Tongue (tissue), 2 donors: ENCODE measurements around the gene ACAP2. TPM values are rescaled to one million over a fixed set of nuclear protein-coding genes. Genes with fewer than 3 reads are reported as not detected.
"Not testable (repeated sequence)": the region's sequence is repeated elsewhere in the genome, so short reads cannot be mapped to it uniquely, and the experiment has no call there.

Experiments used
- DNase-seq: peaks from one replicate; pipeline ENCODE4 v3.0.0-alpha.2; 2015
- total RNA-seq: library from RNA; depleted of rRNA; stranded (reverse); fragments of >200 nt; gene quantifications from one replicate; pipeline ENCODE4 v1.2.3, GENCODE V29; 2014

The ACAP2 gene
- total RNA-seq, 1 donor from 2014 or later, result 78.6 TPM

GRCh38 chr3:195385526-195385925 lies 57.3 kb downstream of the ACAP2 start:
- DNase-seq, result no peak

DNA sequence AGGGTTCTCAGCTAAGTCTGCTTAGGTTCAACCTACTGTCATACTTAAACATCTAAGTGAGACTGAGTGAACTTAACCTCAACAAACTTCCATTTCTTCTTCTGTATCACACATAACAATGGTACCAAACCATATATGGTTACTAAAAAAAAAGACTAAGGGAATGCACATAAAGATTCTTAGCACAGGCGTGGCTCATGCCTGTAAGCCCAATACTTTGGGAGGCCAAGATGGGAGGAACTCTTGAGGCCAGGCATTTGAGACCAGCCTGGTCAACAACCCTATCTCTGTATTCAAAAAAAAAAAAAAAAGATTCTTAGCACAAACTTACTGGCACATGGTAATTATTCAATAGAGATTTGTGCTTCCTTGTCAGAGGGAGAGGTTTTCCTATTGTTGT lies 57.9 kb downstream of the ACAP2 start:
- no peak for DNase-seq

DNA sequence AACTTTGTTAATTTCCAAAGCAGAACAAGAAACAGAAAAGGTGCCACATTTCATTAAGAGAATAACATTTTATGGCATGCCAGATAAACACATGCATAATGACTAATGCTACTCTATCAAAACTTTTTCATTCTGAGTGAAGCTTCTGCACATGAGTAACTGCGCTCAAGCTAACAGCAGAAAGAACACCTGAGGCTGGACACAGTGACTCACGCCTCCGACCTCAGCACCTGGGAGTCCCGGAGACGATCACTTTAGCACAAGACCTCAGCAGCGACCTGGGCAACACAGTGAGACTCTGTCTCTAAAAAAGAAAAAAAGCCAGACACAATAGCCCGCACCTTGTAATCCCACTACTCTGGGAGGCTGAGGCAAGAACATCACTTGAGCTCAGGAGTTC lies 70.6 kb downstream of the ACAP2 start:
- no peak for DNase-seq

- no peak for DNase-seq
Measured at GRCh38 chr3:195366200-195366925, 76.5 kb downstream of the ACAP2 start.

- no peak for DNase-seq
Measured at GRCh38 chr3:195365371-195365770, 77.4 kb downstream of the ACAP2 start.

GRCh38 chr3:195357797-195358196 lies 85.0 kb downstream of the ACAP2 start:
- DNase-seq, result not testable (repeated sequence)

GRCh38 chr3:195356151-195357086 lies 86.4 kb downstream of the ACAP2 start:
- DNase-seq, result peak; percentile 1

DNA sequence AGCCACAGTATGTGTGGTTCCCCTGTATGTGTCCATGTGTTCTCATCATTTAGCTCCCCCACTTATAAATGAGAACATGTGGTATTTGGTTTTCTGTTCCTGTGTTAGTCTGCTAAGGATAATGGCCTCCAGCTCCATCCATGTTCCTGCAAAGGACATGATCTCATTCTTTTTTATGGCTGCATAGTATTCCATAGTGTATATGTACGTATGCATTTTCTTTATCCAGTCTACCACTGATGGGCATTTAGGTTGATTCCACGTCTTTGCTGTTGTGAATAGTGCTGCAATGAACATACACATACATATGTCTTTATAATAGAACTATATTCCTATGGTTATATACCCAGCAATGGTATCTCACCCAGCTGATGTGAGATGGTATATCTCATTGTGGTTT lies 88.8 kb downstream of the ACAP2 start:
- not testable (repeated sequence) for DNase-seq

GRCh38 chr3:195352895-195353488 lies 89.8 kb downstream of the ACAP2 start:
- DNase-seq, result no peak

DNA sequence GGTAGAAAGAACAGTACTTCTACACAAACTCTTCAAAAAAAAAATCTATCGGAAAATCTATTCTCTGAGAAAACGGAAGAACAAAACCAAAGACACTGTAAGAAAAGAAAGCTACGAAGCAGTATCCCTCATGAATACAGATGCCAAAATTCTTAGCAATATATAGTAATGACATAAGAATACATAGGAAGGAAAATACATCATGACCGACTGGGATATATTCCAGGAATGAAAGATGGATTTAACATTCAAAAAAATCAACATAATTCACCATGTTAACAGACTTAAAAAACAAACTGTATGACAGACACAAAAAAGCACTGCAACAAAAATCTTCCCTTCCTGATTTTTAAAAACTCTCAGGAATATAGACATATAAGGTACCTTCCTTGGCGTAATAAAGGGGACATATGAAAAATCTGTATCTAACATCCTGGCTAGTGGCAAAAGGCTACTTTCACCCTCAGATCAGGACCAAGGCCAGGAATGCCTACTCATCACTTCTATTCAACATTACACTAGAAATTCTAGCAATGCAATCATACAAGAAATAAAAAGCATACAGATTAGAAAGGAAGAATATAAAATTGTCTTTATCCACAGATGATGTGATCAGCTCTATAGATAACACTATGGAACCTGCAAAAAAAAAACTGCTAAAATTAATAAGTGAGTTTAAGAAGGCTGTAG lies 94.2 kb downstream of the ACAP2 start:
- DNase-seq, result peak; percentile 59

- DNase-seq, result no peak
Measured at GRCh38 chr3:195337747-195338146, 105.1 kb downstream of the ACAP2 start.

- DNase-seq, result no peak
Measured at GRCh38 chr3:195334967-195335366, 107.9 kb downstream of the ACAP2 start.

- no peak for DNase-seq
Measured at GRCh38 chr3:195319060-195319459, 123.8 kb downstream of the ACAP2 start.

DNA sequence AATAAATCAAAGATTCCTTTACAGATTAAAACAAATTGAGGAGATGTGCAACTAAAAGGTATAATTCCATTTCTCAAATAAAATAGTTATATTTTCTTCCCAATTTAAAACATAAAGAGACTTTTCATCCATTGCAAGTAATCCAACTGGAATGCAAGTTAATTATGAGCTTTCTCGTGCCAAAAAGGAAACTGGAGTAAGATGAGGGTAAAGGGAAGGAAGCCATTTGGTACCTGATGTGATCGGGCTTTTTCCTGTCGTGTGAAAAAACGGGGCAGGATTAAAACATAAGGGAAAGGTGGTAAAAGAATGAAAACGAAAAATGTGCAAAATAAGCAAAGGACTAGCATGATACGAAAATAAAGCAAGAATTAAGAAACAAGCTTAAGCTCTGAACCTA lies 130.1 kb downstream of the ACAP2 start:
- DNase-seq, result no peak

GRCh38 chr3:195307711-195308110 lies 135.1 kb downstream of the ACAP2 start:
- no peak for DNase-seq

GRCh38 chr3:195306369-195306768 lies 136.5 kb downstream of the ACAP2 start:
- DNase-seq, result no peak

- no peak for DNase-seq
Measured at GRCh38 chr3:195302431-195302830, 140.4 kb downstream of the ACAP2 start.

- DNase-seq, result no peak
Measured at GRCh38 chr3:195297446-195297845, 145.4 kb downstream of the ACAP2 start.

GRCh38 chr3:195296662-195297061 lies 146.2 kb downstream of the ACAP2 start:
- no peak for DNase-seq

DNA sequence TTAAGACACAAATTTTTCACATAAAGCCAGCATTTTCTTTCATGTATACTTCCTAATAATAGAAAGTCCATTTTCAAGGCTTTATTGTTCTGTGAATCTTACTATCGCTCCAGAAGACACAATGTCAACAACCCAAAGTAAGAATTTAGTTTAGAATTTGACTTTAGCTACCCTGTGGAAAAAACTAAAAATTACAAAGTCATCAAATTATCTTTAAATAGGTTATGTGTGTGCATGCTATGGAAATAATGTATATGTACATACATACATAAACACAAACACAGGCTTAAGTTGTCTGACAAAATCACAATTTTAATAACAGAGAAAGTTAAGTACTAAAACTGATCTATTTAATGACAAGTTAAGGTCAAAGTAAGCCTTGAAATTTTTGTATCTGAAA lies 151.7 kb downstream of the ACAP2 start:
- DNase-seq, result no peak

- DNase-seq, result not testable (repeated sequence)
Measured at GRCh38 chr3:195290643-195291042, 152.2 kb downstream of the ACAP2 start.

DNA sequence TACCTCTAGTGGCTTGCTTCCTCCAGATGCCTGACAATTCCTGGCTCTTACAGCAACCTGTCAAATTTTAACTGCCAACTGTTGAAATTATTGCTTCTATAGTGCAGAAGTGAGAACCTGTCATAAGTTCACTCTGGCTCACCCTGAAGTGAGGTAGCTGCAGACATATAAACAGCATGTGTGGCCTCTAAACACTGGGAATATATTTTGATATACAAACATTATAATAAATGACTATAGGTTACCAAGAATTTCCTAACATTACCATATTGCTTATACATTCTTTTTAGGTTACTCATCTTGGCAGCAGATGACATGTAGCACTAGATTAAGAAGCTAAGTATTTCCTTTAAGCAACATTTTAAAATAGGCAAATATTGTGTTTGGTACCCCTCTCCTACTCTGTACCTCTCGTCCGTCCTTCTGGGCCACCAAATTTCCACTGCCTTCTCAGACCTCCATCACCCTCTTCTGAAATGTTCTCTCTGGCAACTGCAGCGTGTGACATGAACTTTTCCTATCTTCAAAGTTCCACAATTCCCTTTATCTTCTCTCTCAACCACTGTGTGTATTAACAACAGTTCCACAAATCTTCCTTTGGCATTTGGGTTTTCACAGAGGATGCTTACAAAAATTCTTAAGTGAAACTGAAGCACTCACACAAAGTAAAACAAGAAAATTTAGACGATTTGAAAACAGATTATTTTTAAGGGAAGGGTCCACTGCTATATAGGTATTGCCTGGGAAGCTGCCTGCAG lies 156.5 kb downstream of the ACAP2 start:
- no peak for DNase-seq
